ENCODE measurements around the gene EDEM2.
"Not testable (repeated sequence)": the region's sequence is repeated elsewhere in the genome, so short reads cannot be mapped to it uniquely, and the experiment has no call there.

The EDEM2 gene

GRCh38 chr20:35168701-35169409 is 21.7 kb upstream of the EDEM2 start:
- DNase-seq = not testable (repeated sequence)

GRCh38 chr20:35167787-35168186 is 20.7 kb upstream of the EDEM2 start:
- no peak for DNase-seq

- no peak for DNase-seq
These were observed 19.2 kb upstream of the EDEM2 start for GRCh38 chr20:35166242-35166830.

- DNase-seq = no peak
These were observed 18.4 kb upstream of the EDEM2 start for GRCh38 chr20:35165221-35166185.

GRCh38 chr20:35164531-35164930 is 17.4 kb upstream of the EDEM2 start:
- DNase-seq = not testable (repeated sequence)

GRCh38 chr20:35160341-35160740 is 13.2 kb upstream of the EDEM2 start:
- not testable (repeated sequence) for DNase-seq

- no peak for DNase-seq
These were observed 9.8 kb upstream of the EDEM2 start for GRCh38 chr20:35156978-35157377.

- no peak for DNase-seq
These were observed 8.8 kb upstream of the EDEM2 start for GRCh38 chr20:35155936-35156335.

GRCh38 chr20:35151736-35152135 is 4.6 kb upstream of the EDEM2 start:
- no peak for DNase-seq

- DNase-seq = no peak
These were observed 3.9 kb upstream of the EDEM2 start for GRCh38 chr20:35150846-35151579.

GRCh38 chr20:35147575-35148071 is 487 bp upstream of the EDEM2 start:
- DNase-seq = peak; percentile 43

- peak; percentile 67 for DNase-seq
These were observed 727 bp downstream of the EDEM2 start for GRCh38 chr20:35146299-35146919.

GRCh38 chr20:35145141-35145564 is 2.0 kb downstream of the EDEM2 start:
- DNase-seq = peak; percentile 73

- DNase-seq = no peak
These were observed 2.4 kb downstream of the EDEM2 start for GRCh38 chr20:35144694-35145093.

- DNase-seq = no peak
These were observed 11.1 kb downstream of the EDEM2 start for GRCh38 chr20:35135867-35136586.

- DNase-seq = no peak
These were observed 12.3 kb downstream of the EDEM2 start for GRCh38 chr20:35134880-35135279.

- no peak for DNase-seq
These were observed 12.7 kb downstream of the EDEM2 start for GRCh38 chr20:35134472-35134871.

GRCh38 chr20:35133735-35134134 is 13.4 kb downstream of the EDEM2 start:
- DNase-seq = no peak

- no peak for DNase-seq
These were observed 14.1 kb downstream of the EDEM2 start for GRCh38 chr20:35133031-35133430.

- no peak for DNase-seq
These were observed 15.2 kb downstream of the EDEM2 start for GRCh38 chr20:35131934-35132333.

- no peak for DNase-seq
These were observed 17.5 kb downstream of the EDEM2 start for GRCh38 chr20:35129647-35130069.
